ENCODE results near the gene ADAM12.

ADAM12 gene

GRCh38 chr10:126036515-126036914, 351.8 kb downstream of the ADAM12 start:
- FAIRE-seq (no peak), DNase-seq (ENCODE audit: low spot score) (no peak)

DNA sequence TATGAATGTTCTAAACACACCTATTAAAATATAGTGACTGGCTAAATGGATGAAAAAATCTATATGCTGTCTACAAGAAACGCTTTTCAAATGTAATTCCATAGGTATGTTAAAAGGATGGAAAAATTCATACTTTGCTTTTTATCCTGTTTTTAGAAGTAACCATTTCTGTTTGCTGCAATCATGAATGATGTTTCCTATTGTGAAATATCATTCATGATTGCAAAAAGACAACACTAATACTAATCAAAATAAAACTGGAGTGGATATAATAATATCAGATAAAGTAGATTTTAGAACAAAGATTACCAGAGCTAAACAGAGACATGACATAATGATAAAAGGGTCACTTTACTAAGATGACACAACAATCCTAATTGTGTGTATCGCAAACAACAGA, 353.7 kb downstream of the ADAM12 start:
- FAIRE-seq (no peak), DNase-seq (ENCODE audit: low spot score) (no peak)

DNA sequence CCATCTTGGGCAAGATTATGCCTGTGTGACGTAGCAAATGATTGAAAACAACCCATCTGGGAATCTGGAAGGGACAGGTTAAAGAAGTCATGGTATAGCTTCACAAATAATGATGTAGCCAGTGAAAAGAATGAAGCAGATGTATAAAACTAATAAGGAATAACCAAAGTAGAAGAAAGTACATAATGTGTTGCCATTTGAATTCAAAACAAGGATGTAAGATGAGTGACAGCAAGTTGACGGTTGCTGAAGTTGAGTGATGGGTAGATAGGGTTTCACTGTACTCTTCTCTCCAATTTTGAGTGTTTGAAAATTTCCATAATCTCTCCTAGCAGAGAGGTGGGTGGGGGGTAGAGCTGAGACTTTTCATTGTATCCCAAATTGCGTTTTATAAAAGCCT, 358.3 kb downstream of the ADAM12 start:
- DNase-seq (ENCODE audit: low spot score), result no peak

DNA sequence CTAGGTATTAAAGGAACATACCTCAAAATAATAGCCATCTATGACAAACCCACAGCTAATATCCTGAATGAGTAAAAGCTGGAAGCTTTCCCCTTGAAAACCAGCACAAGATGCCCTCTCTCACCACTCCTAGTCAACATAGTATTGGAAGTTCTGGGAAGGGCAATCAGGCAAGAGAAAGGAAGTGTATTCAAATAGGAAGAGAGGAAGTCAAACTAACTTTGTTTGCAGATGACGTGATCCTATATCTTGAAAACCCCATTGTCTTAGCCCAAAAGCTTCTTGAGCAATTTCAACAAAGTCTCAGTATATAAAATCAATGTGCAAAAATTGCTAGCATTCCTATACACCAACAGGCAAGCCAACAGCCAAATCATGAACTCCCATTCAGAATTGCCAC, 360.6 kb downstream of the ADAM12 start:
- no peak for FAIRE-seq
- DNase-seq (ENCODE audit: low spot score), result no peak

More for the DNA sequence above, 358.3 kb downstream of the ADAM12 start:
- no peak for FAIRE-seq

DNA sequence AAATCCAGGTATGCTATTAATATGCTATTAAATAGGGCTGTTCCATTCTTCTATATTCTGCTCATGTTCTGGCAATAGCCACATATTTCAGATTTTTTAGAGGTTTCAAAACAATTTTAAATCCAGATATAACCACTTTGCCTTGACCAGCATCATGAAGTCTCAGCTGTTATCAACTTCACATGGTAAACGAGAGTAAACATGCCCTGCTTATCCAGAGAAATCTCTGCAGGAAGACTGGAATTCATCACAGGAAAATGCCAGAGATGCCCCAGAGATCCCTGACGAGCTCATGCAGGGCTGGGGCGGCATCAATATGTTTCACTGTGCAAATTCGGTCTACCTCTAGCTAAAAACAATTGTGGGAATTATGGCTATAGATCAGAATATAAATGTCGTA, 365.4 kb downstream of the ADAM12 start:
- no peak for FAIRE-seq

DNA sequence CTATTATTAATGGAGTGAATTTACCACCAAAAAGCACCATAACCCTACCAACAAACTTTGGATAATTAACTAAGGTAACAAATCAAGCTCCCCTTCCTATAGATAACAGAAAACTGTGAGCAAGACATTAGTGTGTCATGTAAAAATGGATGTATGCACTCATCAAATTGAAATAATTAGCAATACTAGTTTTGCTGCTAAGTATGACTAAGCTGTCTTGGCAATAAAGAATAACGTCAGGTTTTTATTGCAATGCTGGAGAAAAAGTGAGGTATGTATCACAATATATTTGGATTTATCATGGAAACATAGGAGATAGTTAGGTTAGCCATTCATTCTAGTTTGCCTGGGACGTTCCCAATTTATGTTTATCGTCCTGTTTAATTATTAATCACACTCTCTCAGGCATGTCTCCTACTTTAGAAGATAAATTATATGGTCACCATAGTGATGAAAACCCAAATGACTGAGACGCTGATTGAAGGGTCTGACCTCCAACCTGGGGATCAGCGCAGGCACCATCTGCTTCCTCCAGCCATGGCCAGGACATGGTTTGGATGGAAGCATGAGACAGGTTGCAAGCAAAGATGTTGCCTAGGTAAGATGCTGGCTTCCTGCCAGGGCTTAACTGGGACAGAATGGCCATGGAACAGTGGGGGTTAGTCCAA, 366.3 kb downstream of the ADAM12 start:
- FAIRE-seq, result no peak
- no peak for DNase-seq (ENCODE audit: low spot score)

More for the DNA sequence above, 365.4 kb downstream of the ADAM12 start:
- DNase-seq (ENCODE audit: low spot score), result no peak

- no peak for FAIRE-seq
- DNase-seq (ENCODE audit: low spot score), result no peak
Measured at GRCh38 chr10:126017961-126018560, 370.2 kb downstream of the ADAM12 start.

DNA sequence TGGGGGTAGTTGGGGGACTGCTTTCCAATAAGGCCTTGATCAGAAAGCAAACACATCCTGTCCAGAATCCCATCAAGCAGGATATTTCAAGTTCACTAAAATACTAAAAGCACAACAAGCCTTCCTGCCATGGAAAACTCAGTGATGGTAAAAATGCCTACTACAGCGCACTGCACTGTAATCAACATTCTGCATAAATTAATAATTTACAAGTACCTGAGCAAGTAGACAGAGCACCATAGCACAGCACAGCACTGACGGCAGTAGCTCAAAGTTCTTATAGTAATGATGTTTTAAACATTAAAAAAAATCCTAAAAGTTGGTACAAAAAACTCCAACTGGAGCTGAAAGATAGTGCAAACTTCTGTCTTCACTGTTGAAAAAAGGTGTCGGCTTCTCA, 371.4 kb downstream of the ADAM12 start:
- no peak for FAIRE-seq
- DNase-seq (ENCODE audit: low spot score), result no peak

DNA sequence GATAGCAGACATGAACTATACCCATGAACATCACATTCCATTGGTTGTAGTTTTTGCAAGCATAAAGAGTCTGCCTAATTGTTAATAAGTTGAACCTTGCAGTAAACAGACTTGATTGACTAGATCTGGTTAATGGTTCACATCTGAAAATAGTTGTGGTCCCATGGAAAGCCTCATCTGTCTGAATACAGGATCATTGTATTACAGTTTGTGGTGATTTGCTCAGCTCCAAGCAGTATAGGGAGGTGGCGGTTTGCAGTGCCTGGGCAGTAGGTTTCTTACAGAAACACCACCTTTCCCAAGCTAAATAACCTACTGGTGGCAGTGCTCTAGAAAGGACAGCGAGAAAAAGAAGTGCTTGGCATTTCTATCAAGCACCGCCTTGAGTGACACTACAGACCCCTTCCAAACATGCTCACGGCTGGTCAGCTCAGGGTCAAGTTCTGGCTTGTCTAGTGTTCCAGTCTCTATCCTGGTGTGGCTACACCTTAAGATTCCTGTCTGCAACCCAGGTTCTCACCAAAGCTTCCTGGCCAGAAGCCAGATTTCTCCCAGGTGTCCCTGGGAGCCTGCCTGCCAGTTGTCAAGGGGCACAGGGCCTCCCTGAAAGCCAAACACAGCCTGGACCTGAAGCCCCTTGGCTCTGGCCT, 372.0 kb downstream of the ADAM12 start:
- FAIRE-seq, result no peak

GRCh38 chr10:126015413-126015812, 372.9 kb downstream of the ADAM12 start:
- FAIRE-seq, result no peak
- no peak for DNase-seq (ENCODE audit: low spot score)

More for the DNA sequence above, 372.0 kb downstream of the ADAM12 start:
- no peak for DNase-seq (ENCODE audit: low spot score)

GRCh38 chr10:126014309-126014708, 374.0 kb downstream of the ADAM12 start:
- peak; percentile 30 for DNase-seq (ENCODE audit: low spot score)
- no peak for FAIRE-seq

DNA sequence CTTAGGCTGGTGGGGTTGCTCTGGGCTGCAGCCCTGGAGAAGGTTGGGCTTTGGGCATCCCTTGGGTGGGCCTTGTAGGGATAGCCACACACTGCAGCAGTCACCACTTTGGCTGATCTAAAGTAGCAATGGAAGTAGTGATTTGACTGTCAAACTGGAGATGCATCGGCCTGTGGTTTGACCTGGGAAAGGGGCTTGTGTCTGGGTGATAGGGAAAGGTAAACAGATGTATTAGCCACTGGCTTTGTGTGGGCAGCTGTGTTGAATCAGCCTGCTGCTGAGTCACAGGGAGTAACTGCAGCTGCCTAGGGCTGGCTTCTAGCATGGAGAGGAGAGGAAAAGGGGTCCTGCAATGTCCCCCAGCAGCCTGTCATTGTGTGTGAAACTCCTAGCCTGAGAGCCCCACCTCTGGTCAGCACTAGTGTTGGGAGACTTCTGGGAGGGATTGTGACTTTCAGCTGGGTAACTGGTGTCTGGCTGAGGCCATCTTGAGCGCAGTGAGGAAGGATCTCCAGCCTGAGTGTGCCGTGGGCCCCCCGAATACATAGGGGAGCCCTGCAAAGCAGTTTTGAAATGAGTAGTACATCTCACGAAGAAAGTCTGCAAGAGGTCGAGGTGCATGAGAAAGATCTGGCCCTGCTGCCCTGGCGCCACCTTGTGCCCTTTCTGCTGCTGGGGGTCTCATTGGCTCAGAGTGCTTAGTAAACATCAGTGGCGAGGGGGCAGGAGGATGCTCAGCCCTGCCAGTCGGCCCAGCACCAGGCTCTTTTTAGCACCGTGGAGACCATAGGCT, 374.6 kb downstream of the ADAM12 start:
- FAIRE-seq (peak; percentile 94), DNase-seq (ENCODE audit: low spot score) (peak; percentile 79)

DNA sequence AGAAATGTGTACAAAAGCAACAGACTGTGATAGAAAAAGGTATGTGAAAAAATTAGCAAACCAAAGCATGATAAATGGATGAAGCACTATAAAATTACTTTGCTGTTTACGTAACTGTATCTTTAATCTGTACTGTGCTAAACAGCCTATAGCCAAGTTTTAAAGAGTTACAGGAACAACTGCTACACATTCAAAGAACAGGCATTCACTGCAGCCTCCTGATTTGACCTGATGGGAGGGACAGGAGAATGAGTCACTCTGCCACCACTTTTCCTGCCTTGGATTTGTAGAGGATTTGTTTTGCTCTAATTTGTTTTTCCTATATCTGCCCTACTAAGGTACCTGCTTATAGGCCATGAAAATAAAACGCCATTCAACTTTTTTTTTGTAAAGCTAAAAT, 375.8 kb downstream of the ADAM12 start:
- FAIRE-seq (no peak), DNase-seq (ENCODE audit: low spot score) (peak; percentile 51)

DNA sequence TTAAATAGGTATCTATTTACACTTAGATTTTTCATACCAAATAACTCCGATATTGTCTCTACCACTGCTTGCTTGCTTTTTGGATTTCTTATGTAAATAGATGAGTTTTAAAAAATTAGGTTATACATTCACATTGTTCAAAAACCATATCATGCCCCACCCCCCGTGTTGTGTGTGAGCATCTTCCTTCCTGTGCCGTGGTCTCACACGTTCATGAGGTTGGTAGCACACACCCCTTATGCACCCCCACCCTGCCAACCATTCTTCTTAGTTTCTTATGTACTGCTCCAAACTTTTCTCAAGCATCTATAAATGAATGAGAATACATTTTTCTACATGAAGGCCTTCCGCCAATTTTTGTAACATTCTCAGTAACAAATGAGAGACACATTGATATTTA, 376.3 kb downstream of the ADAM12 start:
- DNase-seq (ENCODE audit: low spot score) (no peak), FAIRE-seq (no peak)

- FAIRE-seq, result no peak
Measured at GRCh38 chr10:126009650-126010049, 378.6 kb downstream of the ADAM12 start.

GRCh38 chr10:126006906-126007305, 381.4 kb downstream of the ADAM12 start:
- no peak for DNase-seq (ENCODE audit: low spot score)
- FAIRE-seq, result no peak

More at GRCh38 chr10:126009650-126010049, 378.6 kb downstream of the ADAM12 start:
- DNase-seq (ENCODE audit: low spot score), result no peak

DNA sequence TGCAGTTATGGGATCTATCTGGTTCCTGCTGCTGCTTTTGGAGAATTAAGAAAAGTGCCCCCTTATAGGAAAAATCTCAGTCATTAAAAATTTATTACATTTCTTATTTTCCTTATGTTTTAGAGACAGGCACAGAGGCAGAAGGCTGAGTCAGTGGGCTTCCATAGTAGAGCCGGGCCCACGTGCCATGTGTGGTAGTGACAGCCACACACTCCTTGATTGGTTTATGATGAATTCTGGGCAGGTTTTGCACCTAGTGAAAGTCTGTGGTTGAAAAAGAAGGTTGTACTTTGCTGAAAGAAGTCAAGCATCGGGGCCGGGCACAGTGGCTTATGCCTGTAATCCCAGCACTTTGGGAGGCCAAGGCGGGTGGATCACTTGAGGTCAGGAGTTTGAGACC, 382.0 kb downstream of the ADAM12 start:
- DNase-seq (ENCODE audit: low spot score) (no peak), FAIRE-seq (no peak)

GRCh38 chr10:126004752-126005151, 383.5 kb downstream of the ADAM12 start:
- FAIRE-seq (no peak), DNase-seq (ENCODE audit: low spot score) (no peak)

- DNase-seq (ENCODE audit: low spot score), result peak; percentile 66
Measured at GRCh38 chr10:126001576-126001975, 386.7 kb downstream of the ADAM12 start.

DNA sequence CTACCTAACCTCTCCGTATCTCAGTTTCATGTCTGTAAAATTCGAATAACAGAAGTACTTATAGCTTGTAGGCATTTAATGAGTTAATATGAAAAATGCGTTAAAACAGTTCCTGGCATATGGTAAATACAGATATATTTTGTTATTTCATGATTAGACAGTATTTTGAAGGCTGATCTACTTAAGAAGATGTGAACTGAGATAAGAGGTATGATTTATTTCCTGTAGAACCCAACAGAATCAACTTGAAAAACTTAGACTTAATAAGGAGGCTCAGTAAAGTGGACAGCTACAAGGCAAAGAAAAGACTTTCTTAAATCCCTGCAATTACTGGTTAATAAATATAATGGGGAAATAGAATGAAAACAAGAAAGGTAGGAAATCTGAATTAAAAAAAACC, 388.6 kb downstream of the ADAM12 start:
- FAIRE-seq, result no peak

More at GRCh38 chr10:126001576-126001975, 386.7 kb downstream of the ADAM12 start:
- no peak for FAIRE-seq

GRCh38 chr10:125997586-125997985, 390.7 kb downstream of the ADAM12 start:
- no peak for DNase-seq (ENCODE audit: low spot score)
- FAIRE-seq, result no peak

More for the DNA sequence above, 388.6 kb downstream of the ADAM12 start:
- DNase-seq (ENCODE audit: low spot score), result no peak

Data from urothelium cell line (cell line).